HFFc6 (cell line): ENCODE data around the gene DEFB131B. TPM values are rescaled to one million over a fixed set of nuclear protein-coding genes. Genes with fewer than 3 reads are reported as not detected.

ENCODE experiments used
- DNase-seq: peaks from one replicate; pipeline ENCODE4 v3.0.0-alpha.2; 2018
- H3K27ac Mint-ChIP-seq: 2 replicates; pipeline ENCODE4 v1.8.0; 2020; ENCODE audit warnings: mild to moderate bottlenecking, mixed read lengths
- H3K27me3 Mint-ChIP-seq: 2 replicates; pipeline ENCODE4 v1.8.0; 2021; ENCODE audit warnings: mild to moderate bottlenecking, moderate library complexity, mixed read lengths; ENCODE audit not compliant: insufficient read depth
- H3K36me3 Mint-ChIP-seq: 2 replicates; pipeline ENCODE4 v1.8.0; 2021; ENCODE audit warnings: low read depth, mixed read lengths
- H3K4me1 Mint-ChIP-seq: 2 replicates; pipeline ENCODE4 v1.8.0; 2020; ENCODE audit warnings: low read depth, mixed read lengths
- H3K4me3 Mint-ChIP-seq: 2 replicates; pipeline ENCODE4 v1.8.0; 2020; ENCODE audit warnings: mild to moderate bottlenecking, moderate library complexity, mixed read lengths
- H3K9me3 Mint-ChIP-seq: 2 replicates; pipeline ENCODE4 v1.8.0; 2020; ENCODE audit warnings: mild to moderate bottlenecking, mixed read lengths
- CTCF ChIP-seq: fragments of 200-600 bp; sonication (generic); IDR thresholded peaks from 2 replicates; pipeline ENCODE4 v1.5.0; 2021; ENCODE audit warnings: antibody characterized with exemption, mild to moderate bottlenecking
- total RNA-seq, 6 experiments: library from RNA; stranded (reverse); fragmentation: NEBNext Ultra II Directional; extraction: Animal tissue kit (Norgen Biotek cat#: 25700); gene quantifications; 2 replicates in 1 of 6; 3 replicates in 5 of 6; pipeline ENCODE4 v1.2.3, GENCODE V29; 2021

Gene DEFB131B
- total RNA-seq, 6 experiments from 2014 or later: not detected

GRCh38 chr11:71917646-71918140 lies 39.4 kb downstream of the DEFB131B start:
- Mint-ChIP-seq H3K27me3 (no peaks in the 10 kb centered on the region; the same call in 1 of the 2 replicates), H3K9me3 (no peaks in the 10 kb centered on the region), H3K36me3 (peaks cover 36% of the 10 kb centered on the region), H3K4me1 (peaks cover 21% of the 10 kb centered on the region), H3K4me3 (no peak overlapping the region), H3K27ac (no peak overlapping the region)
- DNase-seq: no peak
- TF ChIP-seq CTCF: no peak

- Mint-ChIP-seq H3K4me1 (peaks cover 37% of the 10 kb centered on the region), H3K27ac (peak within 1 kb of the TSS; percentile 97), H3K27me3 (no peaks in the 10 kb centered on the region; the same call in 1 of the 2 replicates), H3K36me3 (no peaks in the 10 kb centered on the region; the same call in 1 of the 2 replicates), H3K4me3 (peak within 1 kb of the TSS; percentile 99), H3K9me3 (no peaks in the 10 kb centered on the region)
- DNase-seq: peak; percentile 79
- TF ChIP-seq CTCF: no peak
These were observed 49.8 kb downstream of the DEFB131B start, which contains the start of gene XNDC1N for GRCh38 chr11:71927820-71928736. Gene XNDC1N (minus strand): TSS chr11:71928594. CDS start chr11:71923353, 5,241 bp downstream.

- Mint-ChIP-seq H3K4me1 (peaks cover 41% of the 10 kb centered on the region), H3K36me3 (no peaks in the 10 kb centered on the region; the same call in 1 of the 2 replicates), H3K9me3 (no peaks in the 10 kb centered on the region), H3K4me3 (peak within 1 kb of the TSS; percentile 99), H3K27me3 (no peaks in the 10 kb centered on the region; the same call in 1 of the 2 replicates), H3K27ac (peak within 1 kb of the TSS; percentile 97)
- no peak for TF ChIP-seq CTCF
- DNase-seq: peak; percentile 90
These were observed 50.6 kb downstream of the DEFB131B start, which contains the start of gene RNF121 for GRCh38 chr11:71928737-71929443. Gene RNF121 (plus strand): TSS chr11:71929046. CDS start chr11:71929062, 16 bp downstream.

- H3K27ac Mint-ChIP-seq: peak overlapping the region; percentile 97
- no peak for DNase-seq
- H3K27me3 Mint-ChIP-seq: no peaks in the 10 kb centered on the region; the same call in 1 of the 2 replicates
- H3K4me3 Mint-ChIP-seq: peak overlapping the region; percentile 99
- no peak for TF ChIP-seq CTCF
- no peaks in the 10 kb centered on the region for H3K9me3 Mint-ChIP-seq
- H3K36me3 Mint-ChIP-seq: no peaks in the 10 kb centered on the region; the same call in 1 of the 2 replicates
- peaks cover 47% of the 10 kb centered on the region for H3K4me1 Mint-ChIP-seq
These were observed 51.2 kb downstream of the DEFB131B start for GRCh38 chr11:71929491-71929890.

- H3K4me1 Mint-ChIP-seq: peaks cover 54% of the 10 kb centered on the region
- TF ChIP-seq CTCF: no peak
- H3K36me3 Mint-ChIP-seq: no peaks in the 10 kb centered on the region; the same call in 1 of the 2 replicates
- no peaks in the 10 kb centered on the region for H3K9me3 Mint-ChIP-seq
- peak overlapping the region; percentile 99; the same call in 1 of the 2 replicates for H3K4me3 Mint-ChIP-seq
- H3K27ac Mint-ChIP-seq: no peak overlapping the region; the same call in 1 of the 2 replicates
- no peaks in the 10 kb centered on the region; the same call in 1 of the 2 replicates for H3K27me3 Mint-ChIP-seq
- DNase-seq: no peak
These were observed 52.4 kb downstream of the DEFB131B start for GRCh38 chr11:71930556-71931244.
